Breast epithelium (tissue), 4 donors: ENCODE results near the gene SETBP1. TPM values are rescaled to one million over a fixed set of nuclear protein-coding genes. Genes with fewer than 3 reads are reported as not detected.

Source experiments
- DNase-seq, 2 donors: peaks; one replicate each; pipeline ENCODE4 v3.0.0-alpha.2; 2019; ENCODE audit warnings: low spot score in 2 of 2
- H3K27ac ChIP-seq, 2 donors: fragments of 200-600 bp; sonication (generic) in 1 of 2; one replicate each; pipeline ENCODE4 v1.5.1; 2016 to 2019; ENCODE audit warnings: mild to moderate bottlenecking in 1 of 2
- H3K27me3 ChIP-seq, 2 donors: fragments of 200-600 bp; sonication (generic) in 1 of 2; one replicate each; pipeline versions ENCODE4 v1.5.1 to v1.6.0; 2017 to 2019; ENCODE audit warnings: control low read depth in 1 of 2, mild to moderate bottlenecking in 1 of 2
- H3K36me3 ChIP-seq: fragments of 200-600 bp; one replicate; pipeline ENCODE4 v1.5.1; 2019
- H3K4me1 ChIP-seq, 2 donors: fragments of 200-600 bp; sonication (generic); one replicate each; pipeline ENCODE4 v1.5.1; 2016 to 2019; ENCODE audit warnings: control low read depth in 1 of 2
- H3K4me3 ChIP-seq, 3 donors: fragments of 200-600 bp; sonication (generic); 1 replicate in 2 of 3; 2 replicates in 1 of 3; pipeline ENCODE4 v1.5.1; 2016 to 2019; ENCODE audit warnings: mild to moderate bottlenecking in 3 of 3, moderate library complexity in 2 of 3
- H3K9me3 ChIP-seq, 2 donors: fragments of 200-600 bp; sonication (generic) in 1 of 2; one replicate each; pipeline ENCODE4 v1.5.1; 2016 to 2019; ENCODE audit warnings: control low read depth in 1 of 2
- POLR2A ChIP-seq: fragments of 450-650 bp; IDR thresholded peaks from one replicate; pipeline ENCODE4 v1.6.1; 2016; ENCODE audit warnings: antibody characterized with exemption, mild to moderate bottlenecking, moderate library complexity
- POLR2AphosphoS5 ChIP-seq, 3 donors: sonication (generic); formaldehyde crosslinking; IDR thresholded peaks; one replicate each; pipeline ENCODE4 v1.6.1; 2017; ENCODE audit warnings: antibody characterized with exemption in 3 of 3
- intact Hi-C: fragments of 100-400 bp; cut with DNase I; formaldehyde crosslinking; loops from one replicate; pipeline ENCODE4 v1.15.1; 2023; ENCODE audit warnings: low total_unique reads
- total RNA-seq, 3 donors: library from RNA; depleted of rRNA; stranded (reverse); fragments of >200 nt; gene quantifications; one replicate each; pipeline ENCODE4 v1.1.0, GENCODE V29; 2016
- TF ChIP-seq, protein P1 (sequence below), 3 donors: fragments of 450-650 bp; IDR thresholded peaks; one replicate each; pipeline ENCODE4 v1.5.1; 2016 to 2017; ENCODE audit warnings: antibody characterized with exemption in 3 of 3, mild to moderate bottlenecking in 3 of 3, moderate library complexity in 3 of 3

The SETBP1 gene
- total RNA-seq, 3 donors from 2014 or later: 26.2 to 40.1 (median 37.0) TPM

DNA sequence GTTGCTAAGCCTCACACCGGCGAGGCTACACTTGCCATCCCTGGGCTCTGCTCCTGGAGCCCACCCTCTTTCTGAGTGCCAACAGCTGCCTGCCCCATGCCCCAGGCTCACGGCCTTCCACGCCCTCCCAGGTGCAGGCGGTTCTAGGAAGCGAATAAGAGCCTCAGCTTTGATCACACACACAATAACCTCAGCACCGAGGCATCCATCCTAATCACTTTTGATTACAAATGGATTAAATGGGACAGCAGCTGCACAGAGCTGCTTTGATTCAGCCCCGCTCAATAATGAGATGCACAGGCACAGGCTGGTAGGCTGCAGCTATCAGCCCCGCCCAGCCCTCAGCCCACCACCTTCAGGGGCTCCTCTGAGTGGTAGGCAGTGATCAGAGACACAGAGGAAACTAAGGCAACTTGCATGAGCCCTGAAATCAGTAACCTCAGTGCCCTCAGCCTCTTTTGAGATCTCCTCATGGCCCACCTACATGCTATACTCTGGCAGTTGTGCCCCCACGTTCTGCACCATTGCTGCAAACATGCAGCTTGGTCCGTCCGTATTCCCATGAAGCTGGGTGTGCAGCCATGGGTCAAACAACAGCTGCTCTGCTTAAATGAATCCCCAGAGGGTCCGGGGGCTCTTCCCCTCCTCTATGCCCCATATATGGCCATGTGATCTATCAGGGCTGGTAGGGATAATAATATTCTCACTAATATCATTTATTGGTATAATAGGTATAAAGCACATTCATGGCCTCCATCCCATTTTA is 171.4 kb downstream of the SETBP1 start:
- no peak overlapping the region for H3K4me3 ChIP-seq
- no peak overlapping the region for H3K27ac ChIP-seq
- intact Hi-C loops: no loop called here
- no peak for DNase-seq
- no peaks in the 10 kb centered on the region for H3K4me1 ChIP-seq
- TF ChIP-seq, protein P1, sequence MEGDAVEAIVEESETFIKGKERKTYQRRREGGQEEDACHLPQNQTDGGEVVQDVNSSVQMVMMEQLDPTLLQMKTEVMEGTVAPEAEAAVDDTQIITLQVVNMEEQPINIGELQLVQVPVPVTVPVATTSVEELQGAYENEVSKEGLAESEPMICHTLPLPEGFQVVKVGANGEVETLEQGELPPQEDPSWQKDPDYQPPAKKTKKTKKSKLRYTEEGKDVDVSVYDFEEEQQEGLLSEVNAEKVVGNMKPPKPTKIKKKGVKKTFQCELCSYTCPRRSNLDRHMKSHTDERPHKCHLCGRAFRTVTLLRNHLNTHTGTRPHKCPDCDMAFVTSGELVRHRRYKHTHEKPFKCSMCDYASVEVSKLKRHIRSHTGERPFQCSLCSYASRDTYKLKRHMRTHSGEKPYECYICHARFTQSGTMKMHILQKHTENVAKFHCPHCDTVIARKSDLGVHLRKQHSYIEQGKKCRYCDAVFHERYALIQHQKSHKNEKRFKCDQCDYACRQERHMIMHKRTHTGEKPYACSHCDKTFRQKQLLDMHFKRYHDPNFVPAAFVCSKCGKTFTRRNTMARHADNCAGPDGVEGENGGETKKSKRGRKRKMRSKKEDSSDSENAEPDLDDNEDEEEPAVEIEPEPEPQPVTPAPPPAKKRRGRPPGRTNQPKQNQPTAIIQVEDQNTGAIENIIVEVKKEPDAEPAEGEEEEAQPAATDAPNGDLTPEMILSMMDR (IDR thresholded peaks at IDR 0.05): no peak
- no peak for TF ChIP-seq POLR2AphosphoS5 (IDR thresholded peaks at IDR 0.05)
- no peak for TF ChIP-seq POLR2A
- H3K36me3 ChIP-seq: no peaks in the 10 kb centered on the region
- no peaks in the 10 kb centered on the region for H3K27me3 ChIP-seq
- no peaks in the 10 kb centered on the region for H3K9me3 ChIP-seq

GRCh38 chr18:44852818-44853217 is 172.1 kb downstream of the SETBP1 start:
- no peaks in the 10 kb centered on the region for H3K4me1 ChIP-seq
- TF ChIP-seq POLR2A (no peak), POLR2AphosphoS5 (IDR thresholded peaks at IDR 0.05) (no peak)
- TF ChIP-seq, protein P1 (IDR thresholded peaks at IDR 0.05): no peak
- H3K27ac ChIP-seq: no peak overlapping the region

DNA sequence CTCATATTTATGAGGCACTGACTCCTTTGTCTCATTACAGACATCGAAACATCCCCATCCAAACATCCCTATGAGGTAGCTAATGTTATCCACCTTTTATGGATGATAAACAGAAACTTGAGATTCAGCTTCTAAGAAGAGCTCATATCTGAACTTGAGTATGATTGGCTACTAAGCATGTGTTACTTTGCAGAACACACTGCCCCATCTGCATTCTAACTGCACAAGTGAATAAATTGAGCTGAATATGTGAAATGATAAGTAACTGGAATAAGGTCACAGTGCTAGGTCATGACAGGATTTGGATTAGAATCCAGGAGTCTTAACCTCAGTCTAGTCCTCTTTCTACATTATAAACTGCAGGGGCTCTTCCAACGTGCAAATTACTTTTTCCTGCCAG is 172.7 kb downstream of the SETBP1 start:
- Histone ChIP-seq H3K36me3 (no peaks in the 10 kb centered on the region), H3K4me1 (no peaks in the 10 kb centered on the region), H3K27ac (no peak overlapping the region), H3K27me3 (no peaks in the 10 kb centered on the region), H3K4me3 (no peak overlapping the region), H3K9me3 (no peaks in the 10 kb centered on the region)
- intact Hi-C loops: no loop called here
- TF ChIP-seq POLR2AphosphoS5 (IDR thresholded peaks at IDR 0.05) (no peak), POLR2A (no peak)
- TF ChIP-seq, protein P1 (IDR thresholded peaks at IDR 0.05): no peak
- DNase-seq: no peak

More at GRCh38 chr18:44852818-44853217, 172.1 kb downstream of the SETBP1 start:
- Histone ChIP-seq H3K4me3 (no peak overlapping the region), H3K9me3 (no peaks in the 10 kb centered on the region), H3K27me3 (no peaks in the 10 kb centered on the region), H3K36me3 (no peaks in the 10 kb centered on the region)
- intact Hi-C loops: no loop called here
- no peak for DNase-seq

DNA sequence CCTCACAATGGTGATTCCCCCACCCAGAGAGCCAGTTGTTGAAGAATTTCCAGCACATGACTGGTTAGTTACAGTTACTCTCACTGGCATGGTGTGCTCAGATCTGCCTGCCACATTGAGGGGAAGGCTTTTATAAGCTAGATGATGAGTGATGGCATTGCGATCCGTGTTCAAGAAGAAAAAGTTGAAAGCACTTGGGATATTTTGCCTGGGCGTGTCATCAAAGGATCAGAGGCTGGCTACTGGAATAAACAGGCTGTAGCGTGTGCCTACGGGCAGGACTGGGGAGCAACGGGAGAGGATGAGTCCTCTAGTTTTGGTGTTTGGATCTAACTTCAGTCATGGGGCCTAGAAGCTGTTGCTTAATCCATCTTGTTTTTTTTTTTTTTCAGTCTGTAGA is 175.0 kb downstream of the SETBP1 start:
- Histone ChIP-seq H3K4me1 (peaks cover 0 to 8% of the 10 kb centered on the region in 2 donors), H3K27me3 (no peaks in the 10 kb centered on the region), H3K27ac (no peak overlapping the region), H3K36me3 (no peaks in the 10 kb centered on the region), H3K9me3 (no peaks in the 10 kb centered on the region), H3K4me3 (no peak overlapping the region)
- intact Hi-C loops: no loop called here
- TF ChIP-seq POLR2AphosphoS5 (IDR thresholded peaks at IDR 0.05) (no peak), POLR2A (no peak)
- TF ChIP-seq, protein P1 (IDR thresholded peaks at IDR 0.05): no peak
- DNase-seq: no peak

DNA sequence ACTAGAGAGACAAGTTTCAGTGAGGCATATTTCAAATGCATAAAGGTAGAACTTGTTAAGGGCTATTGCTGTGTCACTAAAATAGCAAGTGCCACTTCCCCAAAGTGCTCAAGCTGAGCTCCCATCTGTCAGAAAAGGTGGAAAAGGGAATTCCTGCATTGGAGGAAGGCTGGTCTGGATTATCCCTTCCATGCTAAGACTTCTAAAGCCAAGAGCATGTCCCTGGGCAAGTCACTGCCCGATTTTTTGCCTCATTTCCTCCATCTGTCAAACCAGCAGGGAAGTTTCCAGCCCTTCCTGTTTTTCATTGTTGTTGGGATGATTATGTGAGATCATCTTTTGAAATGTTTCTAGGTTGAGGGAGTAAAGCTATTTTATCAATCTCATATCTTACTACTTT is 175.5 kb downstream of the SETBP1 start:
- DNase-seq: no peak
- H3K27me3 ChIP-seq: no peaks in the 10 kb centered on the region
- peaks cover 0 to 8% of the 10 kb centered on the region in 2 donors for H3K4me1 ChIP-seq
- no peak overlapping the region for H3K4me3 ChIP-seq
- TF ChIP-seq, protein P1 (IDR thresholded peaks at IDR 0.05): no peak
- no peak for TF ChIP-seq POLR2A
- no peak for TF ChIP-seq POLR2AphosphoS5 (IDR thresholded peaks at IDR 0.05)
- no peaks in the 10 kb centered on the region for H3K36me3 ChIP-seq
- H3K9me3 ChIP-seq: no peaks in the 10 kb centered on the region
- H3K27ac ChIP-seq: no peak overlapping the region
- intact Hi-C loops: no loop called here
